ENCODE results near the gene LIF.

Gene LIF

GRCh38 chr22:30244641-30245040, 1.9 kb downstream of the LIF start:
- peak overlapping the region; percentile 45 for H2BK120ac ChIP-seq (ENCODE audit: low read depth, low read length)
- H3K79me1 ChIP-seq (replicated peaks; ENCODE audit: low read length, poor library complexity, severe bottlenecking), result no peaks in the 10 kb centered on the region
- H3K9ac ChIP-seq (ENCODE audit: low read length), result peak overlapping the region; percentile 92
- peaks cover 75% of the 10 kb centered on the region for H3K4me1 ChIP-seq (ENCODE audit: control insufficient read depth, insufficient read depth, low read depth, low read length)
- no peaks in the 10 kb centered on the region for H3K9me3 ChIP-seq (ENCODE audit: control insufficient read depth, low read length)
- H2BK12ac ChIP-seq (ENCODE audit: low read length in 2 of 2), result peak overlapping the region; percentile 1 to 9
- no peak overlapping the region for H4K91ac ChIP-seq (ENCODE audit: low read length)
- peak overlapping the region; percentile 97 for H2AK5ac ChIP-seq (ENCODE audit: low read length, severe bottlenecking)
- H4K8ac ChIP-seq (ENCODE audit: low read length), result no peak overlapping the region
- no peaks in the 10 kb centered on the region for H3K27me3 ChIP-seq (ENCODE audit: control insufficient read depth in 1 of 2, insufficient read depth in 1 of 2, low read length in 2 of 2)
- peak overlapping the region; percentile 95 for H2BK5ac ChIP-seq (ENCODE audit: low read depth, low read length, poor library complexity, severe bottlenecking)
- DNase-seq, result no peak
- peak overlapping the region; percentile 64 for H3K4me2 ChIP-seq (ENCODE audit: low read length, poor library complexity, severe bottlenecking)
- H3K18ac ChIP-seq (ENCODE audit: low read depth in 1 of 2, low read length in 2 of 2), result peak overlapping the region; percentile 5
- H3K14ac ChIP-seq (ENCODE audit: low read length in 2 of 2), result no peak overlapping the region
- peak overlapping the region; percentile 95 for H3K27ac ChIP-seq (ENCODE audit: low read length, poor library complexity, severe bottlenecking)
- no peak overlapping the region for H2AFZ ChIP-seq (ENCODE audit: low read depth, low read length)
- H3K36me3 ChIP-seq (ENCODE audit: control insufficient read depth in 1 of 2, insufficient read depth in 2 of 2, low read depth in 1 of 2, low read length in 2 of 2), result peaks cover 26 to 53% of the 10 kb centered on the region in 2 experiments
- WGBS, result 99% methylated on average over 5 of the region's 5 CpGs
- peak overlapping the region; percentile 13 for H2BK15ac ChIP-seq (ENCODE audit: low read depth, poor library complexity, severe bottlenecking)
- peak overlapping the region; percentile 64 to 86 for H3K4me3 ChIP-seq (ENCODE audit: insufficient read depth in 1 of 2, low read depth in 1 of 2, low read length in 2 of 2)
- H3K23ac ChIP-seq (ENCODE audit: low read length in 2 of 2), result no peak overlapping the region
- no peak overlapping the region for H3K4ac ChIP-seq (ENCODE audit: low read depth in 1 of 2, low read length in 2 of 2)

GRCh38 chr22:30244066-30244465, 2.5 kb downstream of the LIF start:
- no peak overlapping the region for H3K4ac ChIP-seq (ENCODE audit: low read depth in 1 of 2, low read length in 2 of 2)
- H3K14ac ChIP-seq (ENCODE audit: low read length in 2 of 2), result no peak overlapping the region
- H4K8ac ChIP-seq (ENCODE audit: low read length), result no peak overlapping the region
- no peak overlapping the region for H2BK5ac ChIP-seq (ENCODE audit: low read depth, low read length, poor library complexity, severe bottlenecking)
- H3K23ac ChIP-seq (ENCODE audit: low read length in 2 of 2), result peak overlapping the region in 1 of 2 experiments; percentile 17
- H3K4me2 ChIP-seq (ENCODE audit: low read length, poor library complexity, severe bottlenecking), result peak overlapping the region; percentile 64
- peak overlapping the region; percentile 95 for H3K27ac ChIP-seq (ENCODE audit: low read length, poor library complexity, severe bottlenecking)
- 94% methylated on average over 9 of the region's 10 CpGs for WGBS
- H3K9me3 ChIP-seq (ENCODE audit: control insufficient read depth, low read length), result no peaks in the 10 kb centered on the region
- peak overlapping the region; percentile 97 for H2AK5ac ChIP-seq (ENCODE audit: low read length, severe bottlenecking)
- H2AFZ ChIP-seq (ENCODE audit: low read depth, low read length), result no peak overlapping the region
- no peak for DNase-seq
- H3K4me3 ChIP-seq (ENCODE audit: insufficient read depth in 1 of 2, low read depth in 1 of 2, low read length in 2 of 2), result peak overlapping the region; percentile 37 to 86
- H3K27me3 ChIP-seq (ENCODE audit: control insufficient read depth in 1 of 2, insufficient read depth in 1 of 2, low read length in 2 of 2), result no peaks in the 10 kb centered on the region
- peak overlapping the region; percentile 9 for H4K91ac ChIP-seq (ENCODE audit: low read length)
- peaks cover 26 to 54% of the 10 kb centered on the region in 2 experiments for H3K36me3 ChIP-seq (ENCODE audit: control insufficient read depth in 1 of 2, insufficient read depth in 2 of 2, low read depth in 1 of 2, low read length in 2 of 2)
- no peak overlapping the region for H3K18ac ChIP-seq (ENCODE audit: low read depth in 1 of 2, low read length in 2 of 2)
- H3K4me1 ChIP-seq (ENCODE audit: control insufficient read depth, insufficient read depth, low read depth, low read length), result peaks cover 73% of the 10 kb centered on the region
- H2BK15ac ChIP-seq (ENCODE audit: low read depth, poor library complexity, severe bottlenecking), result no peak overlapping the region
- H2BK12ac ChIP-seq (ENCODE audit: low read length in 2 of 2), result no peak overlapping the region
- H3K9ac ChIP-seq (ENCODE audit: low read length), result no peak overlapping the region
- no peak overlapping the region for H2BK120ac ChIP-seq (ENCODE audit: low read depth, low read length)
- H3K79me1 ChIP-seq (replicated peaks; ENCODE audit: low read length, poor library complexity, severe bottlenecking), result no peaks in the 10 kb centered on the region

- Histone ChIP-seq H3K18ac (ENCODE audit: low read depth in 1 of 2, low read length in 2 of 2) (no peak overlapping the region), H3K14ac (ENCODE audit: low read length in 2 of 2) (no peak overlapping the region), H3K4me3 (ENCODE audit: insufficient read depth in 1 of 2, low read depth in 1 of 2, low read length in 2 of 2) (peak overlapping the region in 1 of 2 experiments; percentile 86), H2BK120ac (ENCODE audit: low read depth, low read length) (no peak overlapping the region), H3K27ac (ENCODE audit: low read length, poor library complexity, severe bottlenecking) (peak overlapping the region; percentile 95), H4K91ac (ENCODE audit: low read length) (peak overlapping the region; percentile 9), H3K4me2 (ENCODE audit: low read length, poor library complexity, severe bottlenecking) (peak overlapping the region; percentile 12), H3K4ac (ENCODE audit: low read depth in 1 of 2, low read length in 2 of 2) (no peak overlapping the region), H3K9me3 (ENCODE audit: control insufficient read depth, low read length) (no peaks in the 10 kb centered on the region), H3K27me3 (ENCODE audit: control insufficient read depth in 1 of 2, insufficient read depth in 1 of 2, low read length in 2 of 2) (no peaks in the 10 kb centered on the region), H3K79me1 (replicated peaks; ENCODE audit: low read length, poor library complexity, severe bottlenecking) (no peaks in the 10 kb centered on the region), H3K23ac (ENCODE audit: low read length in 2 of 2) (no peak overlapping the region), H2AK5ac (ENCODE audit: low read length, severe bottlenecking) (peak overlapping the region; percentile 97), H3K4me1 (ENCODE audit: control insufficient read depth, insufficient read depth, low read depth, low read length) (peaks cover 73% of the 10 kb centered on the region), H2BK15ac (ENCODE audit: low read depth, poor library complexity, severe bottlenecking) (no peak overlapping the region), H2BK12ac (ENCODE audit: low read length in 2 of 2) (no peak overlapping the region), H4K8ac (ENCODE audit: low read length) (no peak overlapping the region), H3K36me3 (ENCODE audit: control insufficient read depth in 1 of 2, insufficient read depth in 2 of 2, low read depth in 1 of 2, low read length in 2 of 2) (peaks cover 26 to 54% of the 10 kb centered on the region in 2 experiments), H2BK5ac (ENCODE audit: low read depth, low read length, poor library complexity, severe bottlenecking) (no peak overlapping the region), H2AFZ (ENCODE audit: low read depth, low read length) (no peak overlapping the region), H3K9ac (ENCODE audit: low read length) (no peak overlapping the region)
- 98% methylated on average over 22 of the region's 22 CpGs for WGBS
- no peak for DNase-seq
Measured at GRCh38 chr22:30243661-30244060, 2.9 kb downstream of the LIF start.

GRCh38 chr22:30241576-30242371, 4.8 kb downstream of the LIF start:
- Histone ChIP-seq H3K9me3 (ENCODE audit: control insufficient read depth, low read length) (no peaks in the 10 kb centered on the region), H3K18ac (ENCODE audit: low read depth in 1 of 2, low read length in 2 of 2) (no peak overlapping the region), H2AFZ (ENCODE audit: low read depth, low read length) (no peak overlapping the region), H3K4ac (ENCODE audit: low read depth in 1 of 2, low read length in 2 of 2) (no peak overlapping the region), H3K14ac (ENCODE audit: low read length in 2 of 2) (no peak overlapping the region), H2BK5ac (ENCODE audit: low read depth, low read length, poor library complexity, severe bottlenecking) (peak overlapping the region; percentile 21), H2AK5ac (ENCODE audit: low read length, severe bottlenecking) (peak overlapping the region; percentile 97), H2BK15ac (ENCODE audit: low read depth, poor library complexity, severe bottlenecking) (no peak overlapping the region), H4K8ac (ENCODE audit: low read length) (no peak overlapping the region), H3K79me1 (replicated peaks; ENCODE audit: low read length, poor library complexity, severe bottlenecking) (peaks cover 2% of the 10 kb centered on the region), H3K27ac (ENCODE audit: low read length, poor library complexity, severe bottlenecking) (peak overlapping the region; percentile 95), H2BK12ac (ENCODE audit: low read length in 2 of 2) (no peak overlapping the region), H4K91ac (ENCODE audit: low read length) (no peak overlapping the region), H3K4me1 (ENCODE audit: control insufficient read depth, insufficient read depth, low read depth, low read length) (peaks cover 68% of the 10 kb centered on the region), H3K27me3 (ENCODE audit: control insufficient read depth in 1 of 2, insufficient read depth in 1 of 2, low read length in 2 of 2) (no peaks in the 10 kb centered on the region), H3K4me2 (ENCODE audit: low read length, poor library complexity, severe bottlenecking) (peak overlapping the region; percentile 13), H3K36me3 (ENCODE audit: control insufficient read depth in 1 of 2, insufficient read depth in 2 of 2, low read depth in 1 of 2, low read length in 2 of 2) (peaks cover 26 to 54% of the 10 kb centered on the region in 2 experiments), H3K23ac (ENCODE audit: low read length in 2 of 2) (no peak overlapping the region), H3K4me3 (ENCODE audit: insufficient read depth in 1 of 2, low read depth in 1 of 2, low read length in 2 of 2) (no peak overlapping the region), H2BK120ac (ENCODE audit: low read depth, low read length) (no peak overlapping the region), H3K9ac (ENCODE audit: low read length) (peak overlapping the region; percentile 41)
- DNase-seq, result no peak
- WGBS, result 78% methylated on average over 15 of the region's 15 CpGs
